HG03159 (cell line): ENCODE data around the gene ARHGAP26.
"Not testable (repeated sequence)": the region's sequence is repeated elsewhere in the genome, so short reads cannot be mapped to it uniquely, and the experiment has no call there.

Source experiments
- ATAC-seq: cut with Tn5 transposase; IDR thresholded peaks from one replicate; pipeline ENCODE4 v1.9.1; 2021; ENCODE audit warnings: mild to moderate bottlenecking, moderate library complexity; ENCODE audit not compliant: unreplicated experiment

The ARHGAP26 gene

GRCh38 chr5:143106174-143106573, 336.0 kb downstream of the ARHGAP26 start:
- no peak for ATAC-seq

GRCh38 chr5:143108498-143109128, 338.4 kb downstream of the ARHGAP26 start:
- no peak for ATAC-seq

- ATAC-seq: no peak
Measured at GRCh38 chr5:143110591-143110990, 340.4 kb downstream of the ARHGAP26 start.

- ATAC-seq: no peak
Measured at GRCh38 chr5:143111799-143112198, 341.6 kb downstream of the ARHGAP26 start.

DNA sequence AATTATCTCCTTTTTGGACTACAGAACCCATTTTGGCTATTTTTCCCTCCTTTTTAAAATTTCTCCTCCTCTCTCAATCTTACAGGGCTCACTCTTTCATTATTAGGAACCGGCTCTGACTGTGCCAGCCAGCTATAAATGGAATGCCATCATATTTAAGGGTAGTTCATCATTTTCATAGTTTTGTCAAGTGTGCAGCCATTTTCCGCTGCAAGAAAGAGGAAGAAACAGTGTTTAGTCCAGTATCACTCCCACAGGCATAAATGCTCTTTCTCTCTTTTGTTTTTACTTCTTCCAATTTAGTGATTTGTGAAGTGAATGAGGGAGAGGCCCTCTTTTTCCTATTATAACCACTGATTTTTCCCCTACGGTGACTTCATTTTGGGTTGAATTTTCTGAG, 343.3 kb downstream of the ARHGAP26 start:
- ATAC-seq: no peak

DNA sequence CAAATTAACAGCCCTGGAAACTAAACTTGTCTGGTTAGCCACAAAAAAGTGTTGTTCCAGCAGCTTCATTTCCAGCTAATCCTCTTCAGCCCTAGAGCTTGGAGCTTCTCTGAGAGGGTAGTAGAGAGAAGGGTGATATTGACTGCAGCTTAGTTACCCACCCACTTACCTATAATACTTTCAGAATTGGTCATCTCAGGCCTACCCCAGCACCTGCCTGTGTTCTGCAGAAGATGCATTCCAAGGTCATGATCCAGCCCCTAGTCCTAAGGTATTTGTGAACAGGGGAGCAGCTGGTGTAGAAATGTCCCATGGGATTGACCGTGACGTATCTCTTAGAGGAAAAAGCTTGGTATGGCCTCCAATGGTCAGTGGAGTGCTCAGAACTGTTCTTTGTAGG, 344.3 kb downstream of the ARHGAP26 start:
- ATAC-seq: peak; percentile 39

GRCh38 chr5:143115381-143115780, 345.2 kb downstream of the ARHGAP26 start:
- ATAC-seq: no peak

DNA sequence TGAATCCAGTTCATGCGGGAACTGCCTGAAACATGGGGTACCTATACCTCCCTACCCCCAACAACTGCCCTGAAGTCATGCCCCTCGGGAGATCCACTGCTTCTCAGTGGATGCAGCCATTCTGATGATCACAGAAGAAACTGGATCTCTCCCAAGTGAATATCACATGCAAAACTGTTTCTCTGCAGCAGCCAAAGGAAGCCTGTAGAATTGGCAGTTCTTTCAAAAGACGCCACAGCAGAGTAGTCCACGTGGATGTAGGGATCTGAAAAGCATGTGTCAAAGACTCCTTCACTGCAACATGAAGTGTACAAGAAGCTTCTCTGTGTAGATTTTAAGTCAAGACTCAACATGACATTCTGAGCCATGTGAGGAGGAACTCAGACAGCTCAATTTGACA, 346.6 kb downstream of the ARHGAP26 start:
- ATAC-seq: no peak

DNA sequence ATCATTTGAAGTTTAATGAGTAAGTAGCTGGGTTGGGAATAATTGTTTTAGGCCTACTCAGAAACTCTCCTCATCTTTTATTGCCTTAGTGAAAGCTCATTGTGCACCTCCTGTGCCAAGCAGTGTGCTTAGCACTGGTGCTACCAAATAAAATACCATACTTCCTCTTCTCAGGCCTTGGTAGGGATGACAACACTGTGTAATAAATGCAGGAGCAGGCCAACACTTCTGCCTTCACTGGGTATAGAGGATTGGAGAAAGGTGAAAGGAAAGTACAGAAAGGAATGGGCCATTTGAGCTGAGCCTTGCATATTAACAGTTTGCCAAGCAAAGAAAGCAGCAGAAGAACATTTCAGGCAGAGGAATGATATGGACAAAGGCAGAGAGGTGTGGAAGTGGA, 347.6 kb downstream of the ARHGAP26 start:
- no peak for ATAC-seq

- ATAC-seq: no peak
Measured at GRCh38 chr5:143118222-143118621, 348.0 kb downstream of the ARHGAP26 start.

DNA sequence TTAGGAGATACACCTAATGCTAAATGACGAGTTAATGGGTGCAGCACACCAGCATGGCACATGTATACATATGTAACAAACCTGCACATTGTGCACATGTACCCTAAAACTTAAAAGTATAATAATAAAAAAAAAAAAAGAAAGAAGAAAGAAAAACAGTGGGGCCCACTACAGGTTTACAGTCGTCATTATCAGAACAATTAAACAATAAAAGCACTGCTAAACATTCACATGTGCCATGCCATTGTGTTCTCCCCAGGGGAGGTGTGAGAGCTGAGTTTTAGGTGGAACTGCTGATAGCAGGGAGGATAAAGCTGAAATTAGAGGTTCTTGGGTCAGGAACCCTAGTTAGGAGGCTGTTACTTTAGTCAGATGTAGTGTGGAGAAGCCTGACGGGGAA, 348.6 kb downstream of the ARHGAP26 start:
- ATAC-seq: not testable (repeated sequence)

DNA sequence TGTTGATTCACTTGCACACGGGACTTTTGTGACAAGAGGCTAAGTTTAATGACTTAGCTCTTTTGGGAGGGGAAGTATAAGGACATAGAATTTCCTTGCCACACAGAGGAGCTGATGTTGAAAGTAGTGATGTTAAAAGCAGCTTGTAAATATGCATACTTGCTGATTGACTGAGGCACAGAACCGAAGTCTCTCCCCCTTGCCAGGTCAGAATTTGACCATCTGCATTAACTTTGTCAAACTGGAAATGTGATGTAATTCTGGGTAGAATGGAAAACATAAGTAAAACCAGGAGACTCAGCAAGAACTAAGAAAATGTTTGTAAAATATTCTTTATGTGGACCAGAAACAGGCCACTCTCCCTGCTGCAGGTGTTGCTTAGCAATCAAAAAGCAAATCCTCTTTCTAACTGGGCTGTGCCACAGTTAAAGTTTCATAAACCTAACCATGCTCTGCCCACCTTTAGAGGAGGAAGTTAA, 349.2 kb downstream of the ARHGAP26 start:
- ATAC-seq: peak; percentile 58

GRCh38 chr5:143119881-143120341, 349.7 kb downstream of the ARHGAP26 start:
- ATAC-seq: no peak

DNA sequence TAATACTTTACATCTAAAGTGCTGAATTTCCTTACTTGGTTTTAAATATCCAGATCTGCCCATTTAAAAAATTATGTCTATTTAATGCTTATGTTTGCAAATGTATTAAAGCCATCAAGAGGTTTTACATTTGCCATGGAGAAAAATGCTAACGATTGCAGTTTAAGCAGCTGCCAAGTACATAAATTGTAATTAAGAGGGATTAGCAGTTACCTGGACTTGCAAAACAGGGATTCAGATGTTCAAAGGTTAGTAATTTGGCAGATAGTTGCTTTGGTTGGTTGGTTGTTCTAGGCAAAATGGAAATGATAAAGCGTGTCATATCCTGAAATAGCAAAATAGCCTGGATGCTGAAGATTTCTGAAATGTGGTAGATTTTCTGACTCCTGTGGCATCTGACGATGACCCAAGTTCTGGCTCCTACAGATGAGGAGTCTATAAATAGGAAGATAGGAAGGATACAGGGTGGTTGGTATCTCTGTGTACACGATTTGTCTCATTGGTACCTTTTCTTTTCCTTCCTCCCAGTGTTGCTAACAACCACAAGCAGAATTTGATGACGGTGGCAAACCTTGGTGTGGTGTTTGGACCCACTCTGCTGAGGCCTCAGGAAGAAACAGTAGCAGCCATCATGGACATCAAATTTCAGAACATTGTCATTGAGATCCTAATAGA, 350.4 kb downstream of the ARHGAP26 start:
- no peak for ATAC-seq

DNA sequence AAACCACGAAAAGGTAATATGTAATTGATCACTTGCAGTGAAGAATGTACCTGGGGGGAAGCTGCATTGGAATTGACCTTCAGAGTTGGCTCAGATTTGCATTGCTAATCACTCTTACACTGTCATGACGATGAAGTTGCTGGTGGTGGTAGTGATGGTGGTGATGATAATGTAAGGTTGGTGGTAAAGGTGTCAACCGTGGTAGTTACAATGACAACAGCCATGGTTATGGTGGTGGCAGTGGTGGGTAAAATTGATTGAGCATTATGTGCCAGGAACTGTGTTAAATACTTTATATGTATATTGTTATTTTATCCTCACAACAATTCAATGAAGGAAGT, 350.9 kb downstream of the ARHGAP26 start:
- ATAC-seq: no peak

DNA sequence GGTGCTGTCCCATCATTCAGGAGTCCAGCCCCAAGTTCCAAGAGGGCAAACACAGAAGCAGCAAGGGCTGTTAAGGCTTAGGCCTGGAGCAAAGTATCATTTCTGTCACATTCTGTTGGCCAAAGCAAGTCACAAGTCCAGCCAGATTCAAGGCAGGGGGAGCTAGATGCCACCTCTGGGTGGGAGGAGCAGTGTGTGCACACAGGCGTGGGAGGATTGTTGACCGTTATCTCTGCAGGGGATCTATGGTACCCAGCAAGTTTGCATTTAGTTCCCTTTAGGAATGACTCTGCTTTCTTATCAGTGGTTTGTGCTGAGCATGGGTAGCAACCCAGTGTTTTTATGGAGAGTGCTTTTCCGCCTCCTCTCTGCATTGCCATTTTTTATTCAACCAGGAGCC, 354.4 kb downstream of the ARHGAP26 start:
- ATAC-seq: no peak

- ATAC-seq: no peak
Measured at GRCh38 chr5:143126174-143127019, 356.2 kb downstream of the ARHGAP26 start.

DNA sequence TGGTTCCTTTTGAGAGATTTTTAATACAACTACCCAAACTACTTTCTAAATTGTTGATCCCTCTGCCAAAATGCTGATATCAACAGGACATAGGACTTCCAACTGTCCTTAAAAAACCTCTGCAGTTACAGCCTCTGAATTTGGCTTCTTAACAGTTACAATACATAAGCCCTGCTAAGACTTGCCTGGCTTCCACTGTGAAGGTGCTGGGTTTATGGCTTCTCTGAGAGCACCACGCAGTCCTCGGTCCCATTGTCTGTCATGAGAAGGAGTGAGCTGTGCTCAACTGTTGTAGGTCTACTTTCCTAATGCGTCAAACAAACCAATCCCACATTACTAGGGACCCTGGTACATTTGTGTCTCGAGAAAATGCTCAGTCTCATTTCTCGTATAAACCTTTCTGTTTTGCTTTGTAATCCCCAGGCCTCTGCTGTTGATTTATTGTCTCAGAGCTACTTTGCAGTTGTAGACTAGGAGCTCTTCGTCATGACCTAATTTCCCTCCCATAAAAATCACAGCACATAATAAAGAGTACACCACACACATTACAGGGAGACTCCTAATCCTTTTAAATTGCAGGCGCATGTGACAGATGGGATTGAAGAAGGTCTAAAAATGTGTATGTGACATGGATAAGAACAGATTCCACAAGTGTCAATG, 358.4 kb downstream of the ARHGAP26 start:
- no peak for ATAC-seq

GRCh38 chr5:143129203-143129602, 359.0 kb downstream of the ARHGAP26 start:
- no peak for ATAC-seq

DNA sequence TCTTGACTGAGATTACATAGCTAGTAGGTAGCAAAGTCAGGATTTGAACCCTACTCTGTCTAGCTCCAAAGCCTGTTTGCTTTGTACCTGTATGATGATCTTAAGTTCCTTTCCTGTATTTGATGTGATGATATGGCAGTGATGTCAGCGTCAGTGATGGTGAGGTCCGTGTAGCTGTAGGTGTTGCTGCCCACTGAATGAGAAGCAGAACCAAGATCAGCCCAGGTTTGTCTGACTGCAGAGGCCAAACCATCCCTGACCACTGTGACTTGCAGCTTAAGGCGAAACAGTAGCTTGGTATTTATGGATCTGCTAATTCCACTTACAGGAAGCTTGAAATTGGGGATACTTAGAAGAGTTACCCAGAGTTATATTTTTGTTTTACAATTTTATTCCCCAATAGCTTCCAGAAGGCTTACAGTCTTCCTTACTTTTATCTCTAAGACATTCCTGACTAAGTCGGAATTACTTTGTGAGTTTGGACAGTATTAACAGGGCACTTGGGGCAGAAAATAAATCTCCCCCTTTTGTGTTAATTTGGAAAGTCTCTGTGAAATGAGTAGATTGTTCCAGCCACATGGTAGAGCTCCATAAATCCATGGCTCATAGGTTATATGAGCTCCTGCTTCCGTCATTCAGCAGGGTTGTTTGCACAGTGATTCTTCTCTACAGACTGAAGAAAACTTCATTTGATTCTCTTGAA, 359.9 kb downstream of the ARHGAP26 start:
- ATAC-seq: no peak
